Stimulated activated CD8-positive, alpha-beta memory T cell treated with anti-CD3 and anti-CD28 coated beads, Interleukin-7, amount 100 ng/mL, for 1 hour (primary cell): Measurements from ENCODE around the gene DHTKD1.

ENCODE experiments used
- DNase-seq, 2 donors: peaks; one replicate each; pipeline ENCODE4 v3.0.0-alpha.2; 2020; ENCODE audit warnings: low read depth in 2 of 2

DHTKD1 gene, protein sequence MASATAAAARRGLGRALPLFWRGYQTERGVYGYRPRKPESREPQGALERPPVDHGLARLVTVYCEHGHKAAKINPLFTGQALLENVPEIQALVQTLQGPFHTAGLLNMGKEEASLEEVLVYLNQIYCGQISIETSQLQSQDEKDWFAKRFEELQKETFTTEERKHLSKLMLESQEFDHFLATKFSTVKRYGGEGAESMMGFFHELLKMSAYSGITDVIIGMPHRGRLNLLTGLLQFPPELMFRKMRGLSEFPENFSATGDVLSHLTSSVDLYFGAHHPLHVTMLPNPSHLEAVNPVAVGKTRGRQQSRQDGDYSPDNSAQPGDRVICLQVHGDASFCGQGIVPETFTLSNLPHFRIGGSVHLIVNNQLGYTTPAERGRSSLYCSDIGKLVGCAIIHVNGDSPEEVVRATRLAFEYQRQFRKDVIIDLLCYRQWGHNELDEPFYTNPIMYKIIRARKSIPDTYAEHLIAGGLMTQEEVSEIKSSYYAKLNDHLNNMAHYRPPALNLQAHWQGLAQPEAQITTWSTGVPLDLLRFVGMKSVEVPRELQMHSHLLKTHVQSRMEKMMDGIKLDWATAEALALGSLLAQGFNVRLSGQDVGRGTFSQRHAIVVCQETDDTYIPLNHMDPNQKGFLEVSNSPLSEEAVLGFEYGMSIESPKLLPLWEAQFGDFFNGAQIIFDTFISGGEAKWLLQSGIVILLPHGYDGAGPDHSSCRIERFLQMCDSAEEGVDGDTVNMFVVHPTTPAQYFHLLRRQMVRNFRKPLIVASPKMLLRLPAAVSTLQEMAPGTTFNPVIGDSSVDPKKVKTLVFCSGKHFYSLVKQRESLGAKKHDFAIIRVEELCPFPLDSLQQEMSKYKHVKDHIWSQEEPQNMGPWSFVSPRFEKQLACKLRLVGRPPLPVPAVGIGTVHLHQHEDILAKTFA

DNA sequence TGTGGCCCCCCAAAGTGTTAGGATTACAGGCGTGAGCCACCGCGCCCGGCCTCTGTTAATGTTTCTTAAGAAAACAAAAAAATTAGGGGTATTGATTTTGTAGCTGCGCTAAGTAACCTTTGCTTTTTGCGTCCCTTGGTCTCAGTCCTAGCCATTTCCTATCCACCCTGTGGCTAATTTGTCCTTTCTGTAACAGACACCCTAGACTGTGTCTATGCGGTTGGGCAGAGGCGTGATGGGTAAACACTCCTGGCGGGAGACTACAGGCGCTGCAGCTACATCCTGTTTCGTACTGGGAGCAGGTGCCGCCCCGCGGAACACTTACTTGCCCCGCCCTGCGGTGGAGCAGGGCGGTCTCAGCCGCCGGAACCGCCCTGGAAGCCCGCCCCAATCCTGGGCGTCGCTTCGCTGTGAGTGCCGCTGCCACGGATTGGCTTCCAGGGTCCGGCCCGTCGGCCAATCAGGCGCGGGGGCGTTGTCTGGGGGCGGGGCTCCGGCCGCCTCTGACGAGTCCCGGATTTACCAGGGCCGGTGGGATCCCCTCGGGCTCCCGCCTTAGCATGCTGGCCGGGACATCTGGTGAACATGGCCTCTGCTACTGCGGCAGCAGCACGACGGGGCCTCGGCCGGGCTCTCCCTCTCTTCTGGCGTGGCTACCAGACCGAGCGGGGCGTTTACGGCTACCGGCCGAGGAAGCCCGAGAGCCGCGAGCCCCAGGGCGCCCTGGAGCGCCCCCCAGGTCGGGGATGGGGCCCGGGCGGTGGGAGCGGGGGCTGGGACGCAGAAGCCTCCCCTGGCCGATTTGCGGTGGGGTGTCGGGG is at the start of gene DHTKD1:
DHTKD1 (plus strand) TSS at position 506 of the 821 bp plus-strand sequence; CDS start at position 586, 80 bp downstream.
- peak; percentile 98 for DNase-seq

DNA sequence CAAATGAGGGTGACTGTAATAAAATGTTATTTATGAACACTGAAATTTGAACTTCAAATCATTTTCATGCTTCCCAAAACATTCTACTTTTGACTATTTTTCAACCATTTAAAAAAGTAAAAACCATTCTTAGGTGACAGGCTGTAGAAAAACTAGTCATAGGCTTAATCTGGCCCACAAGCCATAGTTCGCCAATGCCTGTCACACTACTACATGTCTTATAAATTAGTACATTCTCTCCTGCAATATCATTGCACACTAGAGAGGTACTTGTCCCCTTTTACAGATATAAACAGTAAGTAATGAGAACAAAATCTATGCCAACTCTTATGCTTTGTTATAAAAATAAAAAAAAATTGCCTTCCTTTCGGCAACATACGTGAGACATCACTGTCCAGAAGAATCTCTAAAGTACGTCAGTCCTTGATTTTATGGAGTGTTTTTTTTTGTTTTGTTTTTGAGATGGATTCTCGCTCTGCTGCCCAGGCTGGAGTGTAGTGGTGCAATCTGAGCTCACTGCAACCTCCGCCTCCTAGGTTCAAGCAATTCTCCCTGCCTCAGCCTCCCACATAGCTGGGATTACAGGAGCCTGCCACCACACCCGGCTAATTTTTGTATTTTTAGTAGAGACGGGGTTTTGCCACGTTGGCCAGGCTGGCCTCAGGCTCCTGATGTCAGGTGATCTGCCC is 49.3 kb upstream of the DHTKD1 start:
- DNase-seq = no peak

DNA sequence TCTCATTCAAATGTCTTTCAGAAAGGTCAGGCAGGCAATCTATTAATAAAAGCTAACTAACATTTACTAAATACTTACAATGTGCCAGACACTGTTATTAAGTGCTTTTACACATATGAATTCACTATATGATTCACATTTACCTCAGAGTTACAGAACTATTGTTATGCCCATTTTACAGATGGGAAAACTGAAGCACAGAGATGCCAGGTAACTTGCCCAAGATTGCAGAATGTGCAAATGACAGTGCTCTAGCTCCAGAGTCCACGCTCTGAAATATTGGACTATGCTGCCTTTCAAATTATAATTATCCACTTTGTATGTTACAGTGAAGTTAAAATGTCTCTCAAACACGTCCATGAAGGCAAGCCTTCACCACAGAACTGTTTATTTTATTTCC is 48.2 kb upstream of the DHTKD1 start:
- no peak for DNase-seq

DNA sequence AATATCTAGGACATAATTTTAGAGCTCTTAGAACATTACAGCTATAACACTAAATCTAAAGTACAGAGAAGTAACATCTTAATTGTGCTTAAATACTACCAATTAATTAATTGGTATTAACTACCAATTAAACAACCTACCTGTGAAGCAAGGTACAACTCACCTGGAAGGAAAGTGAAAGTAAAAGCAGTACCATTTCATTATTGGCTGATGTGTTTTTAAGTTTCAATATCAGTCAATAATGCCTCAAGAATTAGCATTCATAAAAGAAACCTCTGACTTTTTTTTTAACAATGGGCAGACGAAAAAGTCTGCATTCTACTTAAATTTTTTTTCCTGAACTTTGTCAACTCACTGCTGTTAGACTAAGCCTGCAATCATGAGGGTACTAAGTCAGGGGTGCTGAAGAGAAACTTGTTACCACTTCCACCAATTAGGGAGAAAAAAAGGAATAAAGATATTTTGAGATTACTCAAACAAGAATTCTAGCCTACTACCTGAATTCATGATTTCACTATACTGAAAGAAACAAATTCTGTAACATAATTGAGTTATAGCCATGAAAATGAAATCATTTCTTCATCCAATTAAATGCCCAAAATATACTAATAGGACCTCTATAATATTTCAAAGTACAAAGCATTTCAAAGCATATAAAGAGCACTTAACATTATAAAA is 46.0 kb upstream of the DHTKD1 start:
- no peak for DNase-seq

DNA sequence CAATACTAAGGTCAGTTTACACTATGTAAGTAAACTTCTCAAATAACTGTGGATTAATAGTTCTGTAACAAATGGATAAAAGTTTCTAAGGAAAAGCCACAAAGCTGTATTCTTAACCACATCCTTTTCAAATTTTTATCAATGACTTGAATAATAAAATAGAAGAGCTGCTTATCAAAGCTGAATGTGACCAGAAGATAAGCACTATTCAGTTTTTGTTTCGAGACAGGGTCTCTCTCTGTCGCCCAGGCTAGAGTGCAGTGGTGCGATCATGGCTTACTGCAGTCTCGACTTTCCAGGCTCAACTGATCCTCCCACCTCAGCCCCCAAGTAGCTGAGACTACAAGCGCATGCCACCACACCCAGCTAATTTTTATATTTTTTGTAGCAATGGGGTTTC is 43.2 kb upstream of the DHTKD1 start:
- DNase-seq = no peak

DNA sequence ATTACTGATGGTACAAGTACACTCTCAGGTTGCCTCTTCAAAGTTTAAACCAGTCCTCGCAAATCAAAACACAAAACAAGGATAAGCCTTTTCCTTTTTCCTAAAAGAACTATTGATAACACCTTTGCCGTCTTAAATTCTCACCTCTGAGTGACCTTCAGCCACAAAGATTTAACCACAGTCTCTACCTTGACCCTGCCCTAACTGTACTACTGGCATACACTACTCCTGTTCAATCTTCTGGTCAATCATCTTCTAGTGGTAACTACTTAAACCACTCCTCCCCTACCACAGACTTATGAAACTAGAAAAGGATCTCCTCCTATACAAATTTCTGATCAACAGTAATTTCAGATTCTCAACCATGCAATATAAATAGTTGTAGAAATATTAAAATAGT is 41.2 kb upstream of the DHTKD1 start:
- DNase-seq = no peak

DNA sequence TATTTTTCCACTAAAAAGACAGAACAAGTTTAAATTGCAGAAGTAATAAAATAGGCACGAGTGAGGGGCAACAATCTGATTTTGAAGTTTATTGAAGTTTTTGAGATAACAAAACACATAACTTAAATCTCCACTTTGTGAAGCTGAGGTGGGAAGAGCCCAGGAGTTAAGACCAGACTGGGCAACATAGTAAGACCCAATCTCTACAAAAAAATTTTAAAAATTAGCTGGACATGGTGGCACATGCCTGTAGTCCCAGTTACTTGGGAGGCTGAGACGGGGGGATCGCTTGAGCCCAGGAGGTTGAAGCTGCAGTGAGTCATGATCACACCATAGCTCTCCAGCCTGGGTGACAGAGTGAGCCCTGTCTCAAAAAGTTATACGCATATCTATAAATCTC is 37.4 kb upstream of the DHTKD1 start:
- DNase-seq = no peak

DNA sequence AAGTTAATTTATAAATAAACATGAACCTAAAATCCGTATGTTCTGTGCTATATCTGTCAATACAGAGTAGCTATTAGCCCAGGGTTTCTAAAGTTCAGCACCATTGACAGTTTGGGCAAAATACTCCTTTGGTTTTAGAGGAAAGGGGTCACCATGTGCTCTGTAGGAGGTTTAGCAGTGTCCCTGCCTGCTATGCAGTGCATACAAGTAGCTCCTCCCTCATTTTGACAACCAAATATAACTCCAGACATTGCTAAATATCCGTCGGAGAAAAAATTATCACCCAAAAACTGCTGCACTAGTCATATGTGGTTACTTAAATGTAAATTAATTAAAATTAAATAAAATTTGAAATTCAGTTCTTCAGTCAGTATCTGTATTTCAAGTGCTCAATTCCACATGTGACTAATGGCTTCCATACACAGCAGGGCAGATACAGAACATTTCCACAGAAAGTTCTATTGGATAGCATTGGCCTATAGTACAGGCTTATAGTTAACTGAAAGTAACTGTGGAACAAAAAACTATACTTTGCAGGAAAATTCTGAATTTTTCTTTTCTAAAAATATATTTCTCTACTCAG is 32.6 kb upstream of the DHTKD1 start:
- no peak for DNase-seq

DNA sequence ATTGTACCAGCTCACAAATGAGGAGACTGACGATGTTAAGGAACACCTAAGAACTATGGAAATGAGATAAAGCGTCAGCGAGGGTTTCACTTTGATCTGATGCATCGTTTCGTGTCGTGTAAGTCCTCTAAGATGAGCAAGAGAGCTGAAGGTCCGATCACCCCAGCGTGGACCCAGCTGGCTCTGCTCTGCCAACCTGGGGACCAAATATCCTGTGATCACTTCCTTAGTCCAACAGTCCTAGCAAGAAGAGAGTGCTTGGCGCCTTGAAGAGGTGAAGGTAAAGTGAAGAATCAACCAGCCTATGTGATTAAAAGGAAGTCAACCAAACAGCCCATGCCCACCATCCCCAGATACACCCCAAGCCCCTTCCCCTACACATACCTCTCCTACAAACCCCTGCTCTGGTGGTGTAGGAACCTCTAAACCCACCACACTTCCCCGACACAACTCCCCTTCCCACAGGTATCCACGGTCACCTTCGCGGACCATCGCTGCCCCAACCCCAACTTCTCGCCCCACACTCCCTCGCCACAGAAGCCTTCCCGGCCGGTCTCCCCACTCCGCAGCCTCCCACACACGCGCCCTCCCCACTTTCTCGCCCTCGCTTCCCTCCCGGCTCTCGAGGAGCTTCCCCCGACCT is 26.9 kb upstream of the DHTKD1 start:
- DNase-seq = no peak

DNA sequence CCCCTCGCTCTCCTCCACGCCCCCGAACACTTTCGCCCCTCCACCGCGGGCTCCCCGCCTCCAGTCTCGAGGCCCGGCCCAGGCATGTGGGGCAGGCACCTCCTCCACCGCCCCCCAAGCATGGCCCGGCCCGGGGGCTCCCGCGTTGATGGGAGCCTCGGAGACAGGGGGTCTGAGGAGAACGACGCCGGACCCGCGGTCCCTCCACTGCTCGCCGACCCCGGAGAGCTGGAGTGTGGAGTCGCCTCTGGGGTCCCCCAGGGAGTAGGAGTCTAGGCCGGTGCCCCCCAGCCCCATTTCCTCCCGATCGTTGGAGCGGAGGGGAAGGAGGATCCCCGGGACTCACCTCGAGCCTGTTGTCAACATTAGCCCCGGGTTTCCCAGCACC is 26.4 kb upstream of the DHTKD1 start:
- peak; percentile 20 to 32 for DNase-seq

DNA sequence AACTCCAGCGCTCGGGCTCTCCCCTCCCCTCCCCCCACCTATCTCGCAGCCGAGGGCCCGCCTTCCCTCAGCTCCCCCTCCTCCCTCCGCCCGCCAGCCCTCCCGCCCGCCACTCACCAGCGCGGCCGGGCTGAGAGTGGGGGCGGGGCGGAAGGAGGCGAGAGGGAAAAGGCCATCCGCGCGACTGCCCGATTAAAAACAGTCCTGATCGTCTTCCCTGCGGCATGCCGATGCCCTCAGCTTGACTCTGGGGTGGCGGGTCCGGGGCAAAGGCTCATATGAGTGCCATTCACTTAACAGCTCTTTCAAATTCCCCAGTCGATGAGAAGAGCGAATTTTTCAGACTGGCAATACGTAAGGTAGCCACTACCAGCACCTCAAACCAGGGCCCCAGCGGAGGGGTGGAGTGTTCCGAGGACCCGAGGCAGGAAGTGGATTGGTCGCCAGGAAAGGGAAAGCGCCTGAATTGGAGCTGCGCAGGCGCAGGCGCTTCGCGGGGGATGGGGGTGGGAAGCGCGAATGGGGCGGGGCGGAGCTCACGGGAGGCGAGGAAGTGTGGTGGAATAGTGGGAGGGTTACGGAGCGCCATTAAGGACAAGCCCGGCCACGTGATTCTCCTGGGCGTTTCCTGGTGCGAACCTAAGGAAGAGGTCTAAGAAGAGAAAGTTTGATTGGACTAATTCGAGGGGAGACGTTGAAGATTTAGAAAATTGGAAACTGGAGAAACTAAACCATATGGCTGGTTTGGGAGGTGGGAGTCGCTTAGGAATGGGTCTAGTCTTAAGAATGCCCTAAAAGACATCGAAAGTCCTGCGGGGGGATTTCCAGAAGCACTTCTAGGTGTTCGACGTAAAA is 25.7 kb upstream of the DHTKD1 start, which contains the start of gene UPF2:
UPF2 (minus strand) TSS at position 13 of the 855 bp plus-strand sequence. CDS start 7,386 bp downstream, outside the sequence.
- DNase-seq = peak; percentile 91 to 93

DNA sequence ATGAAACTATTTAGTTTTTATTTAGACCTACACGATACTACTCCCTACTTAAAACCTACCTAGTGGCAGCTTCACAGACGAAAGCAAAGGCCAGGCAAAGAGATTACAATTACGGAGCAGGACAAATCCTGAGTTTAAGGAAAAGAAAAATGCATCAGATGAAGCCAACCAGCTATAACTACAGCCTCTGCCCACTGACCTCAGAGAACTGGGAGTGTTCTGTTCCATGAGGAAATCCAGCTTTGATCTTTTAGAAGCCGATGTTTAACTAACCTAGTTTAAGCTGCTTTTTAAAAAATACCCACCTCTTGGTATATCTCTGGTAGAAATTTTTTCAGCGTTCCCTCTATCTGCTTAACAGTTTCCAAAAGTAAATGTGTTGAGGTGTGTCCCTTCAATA is 23.2 kb upstream of the DHTKD1 start:
- no peak for DNase-seq

DNA sequence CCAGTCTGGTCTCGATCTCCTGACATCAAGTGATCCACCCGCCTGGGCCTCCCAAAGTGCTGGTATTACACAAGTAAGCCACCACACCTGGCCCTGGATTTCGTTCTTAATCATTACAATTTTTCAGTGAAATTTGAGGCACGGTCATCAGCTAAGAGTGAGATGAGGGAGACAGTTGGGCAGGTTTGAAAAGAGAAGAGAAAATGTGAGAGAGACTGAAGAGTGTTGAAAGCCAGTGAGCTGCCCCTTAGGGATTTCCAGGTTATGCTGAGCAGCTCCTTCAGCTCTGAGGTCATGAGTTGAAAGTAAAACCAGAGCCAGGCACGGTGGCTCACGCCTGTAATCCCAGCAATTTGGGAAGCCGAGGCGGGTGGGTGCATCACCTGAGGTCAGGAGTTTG is 20.2 kb upstream of the DHTKD1 start:
- DNase-seq = no peak

DNA sequence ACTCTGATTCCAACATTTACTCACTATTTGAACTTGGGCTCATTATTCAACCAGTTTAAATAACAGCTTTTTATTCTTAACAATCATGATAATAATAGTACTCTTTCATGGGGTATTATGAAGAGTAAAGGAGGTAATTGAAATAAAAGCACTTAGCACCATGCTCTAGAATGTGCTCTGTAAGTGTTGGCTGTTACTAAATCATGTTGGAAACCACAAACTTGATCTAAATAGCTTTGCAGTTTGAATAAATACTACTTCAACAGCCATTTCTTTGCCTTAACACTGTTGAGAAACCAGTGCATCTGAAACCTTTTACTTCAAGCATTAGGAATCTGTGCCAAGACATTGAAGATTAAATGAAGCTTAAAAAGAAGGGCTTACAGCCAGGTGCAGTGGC is 18.2 kb upstream of the DHTKD1 start:
- DNase-seq = no peak

DNA sequence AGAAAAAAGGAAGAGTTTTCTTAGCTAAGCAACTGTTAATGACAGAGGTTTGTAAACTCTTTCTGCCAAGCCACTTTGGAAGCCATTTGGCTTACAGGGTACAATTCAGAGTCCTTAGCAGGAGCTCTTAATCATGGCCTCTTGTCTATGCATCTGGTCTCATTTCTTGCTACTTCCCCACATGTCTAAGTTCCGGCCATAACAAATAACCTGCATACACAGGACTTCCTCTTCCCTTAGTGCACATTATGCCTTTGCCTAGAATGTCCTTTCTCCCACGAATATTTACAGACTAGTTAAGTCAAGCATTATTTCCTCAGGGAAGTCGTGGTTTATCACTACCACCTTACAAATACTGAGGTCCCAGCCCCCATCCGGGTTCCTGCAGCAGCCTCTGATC is 17.5 kb upstream of the DHTKD1 start:
- no peak for DNase-seq

DNA sequence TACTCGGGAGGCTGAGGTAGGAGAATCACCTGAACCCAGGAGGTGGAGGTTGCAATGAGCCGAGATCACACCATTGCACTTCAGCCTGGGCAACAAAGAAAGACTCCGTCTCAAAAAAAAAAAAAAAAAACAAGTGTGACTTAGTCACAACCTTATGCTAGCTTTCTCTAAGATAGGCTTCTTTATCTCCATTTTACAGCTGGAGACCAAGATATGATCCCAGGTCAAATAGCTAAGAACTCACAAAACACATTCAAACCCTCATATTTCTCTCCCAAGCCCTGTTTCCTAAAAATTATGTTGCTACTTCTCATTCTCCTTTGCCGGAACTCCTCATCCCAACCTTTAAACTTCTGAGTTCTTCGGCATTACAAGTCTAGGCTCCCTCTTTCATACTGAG is 13.0 kb upstream of the DHTKD1 start:
- no peak for DNase-seq

DNA sequence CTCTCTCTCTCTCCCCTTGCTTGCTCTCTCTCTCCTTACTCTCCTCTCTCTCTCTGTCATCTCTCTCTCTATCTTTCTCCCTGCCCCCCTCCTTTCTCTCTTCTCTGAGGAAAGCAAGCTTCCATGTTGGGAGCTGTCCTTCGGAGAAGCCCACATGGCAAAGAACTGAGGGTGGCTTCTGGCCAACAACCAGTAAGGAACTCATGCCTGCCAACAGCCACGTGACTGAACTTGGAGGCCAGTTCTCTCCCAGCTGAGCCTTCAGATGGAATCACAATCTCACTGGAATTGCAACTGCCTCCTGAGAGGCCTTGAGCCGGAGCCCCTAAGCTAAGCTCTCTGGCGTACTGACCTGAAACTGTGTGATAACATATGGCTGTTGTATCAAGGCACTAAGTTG is 12.0 kb upstream of the DHTKD1 start:
- DNase-seq = no peak

DNA sequence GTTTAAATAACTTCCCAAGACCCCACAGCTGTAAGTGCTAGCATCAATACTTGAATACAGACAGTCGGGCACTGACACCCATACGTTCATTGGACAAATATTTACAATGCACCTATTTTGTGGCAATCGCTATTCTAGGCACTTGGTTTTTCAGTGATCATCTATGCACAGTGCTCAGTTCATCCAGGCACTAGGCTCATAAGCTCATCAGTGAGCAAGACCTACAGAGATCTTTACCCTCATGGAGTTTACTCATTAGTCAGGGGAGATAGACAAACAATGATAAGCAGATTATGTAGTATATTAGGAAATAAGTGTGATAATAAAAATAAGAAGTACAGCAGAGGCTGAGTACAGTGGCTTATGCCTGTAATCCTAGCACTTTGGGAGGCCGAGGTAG is 7.6 kb upstream of the DHTKD1 start:
- DNase-seq = no peak
